Stimulated activated CD4-positive, alpha-beta T cell treated with anti-CD3 and anti-CD28 coated beads, TNF-alpha, amount 100 ng/mL, for 24 hours (primary cell): ENCODE results near the gene GSTA5.
"Not testable (repeated sequence)": the region's sequence is repeated elsewhere in the genome, so short reads cannot be mapped to it uniquely, and the experiment has no call there.

ENCODE experiments used
- DNase-seq, 3 experiments: peaks; one replicate each; pipeline ENCODE4 v3.0.0-alpha.2; 2020; ENCODE audit warnings: low read depth in 3 of 3

GSTA5 gene

GRCh38 chr6:52834481-52834880 lies 6.1 kb downstream of the GSTA5 start:
- no peak for DNase-seq

DNA sequence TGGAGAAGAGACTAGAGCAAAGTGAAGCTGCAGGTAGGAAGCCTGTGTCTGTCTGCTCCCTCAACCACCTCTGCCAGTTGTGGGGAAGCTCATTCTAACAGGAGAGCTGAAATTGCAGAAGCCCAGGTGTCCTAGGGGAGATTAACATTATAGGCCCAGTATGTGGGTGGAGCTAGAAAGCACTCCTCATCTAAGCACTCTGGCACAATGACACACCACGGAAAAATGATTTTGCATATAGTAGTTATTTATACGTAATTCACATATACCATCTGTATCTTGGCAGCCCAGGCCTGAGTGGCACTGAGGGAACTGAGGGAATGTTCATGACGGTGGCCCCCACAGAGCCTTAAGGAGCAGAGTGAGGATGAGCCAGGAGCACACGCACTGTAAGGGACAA lies 9.7 kb downstream of the GSTA5 start:
- not testable (repeated sequence) for DNase-seq

DNA sequence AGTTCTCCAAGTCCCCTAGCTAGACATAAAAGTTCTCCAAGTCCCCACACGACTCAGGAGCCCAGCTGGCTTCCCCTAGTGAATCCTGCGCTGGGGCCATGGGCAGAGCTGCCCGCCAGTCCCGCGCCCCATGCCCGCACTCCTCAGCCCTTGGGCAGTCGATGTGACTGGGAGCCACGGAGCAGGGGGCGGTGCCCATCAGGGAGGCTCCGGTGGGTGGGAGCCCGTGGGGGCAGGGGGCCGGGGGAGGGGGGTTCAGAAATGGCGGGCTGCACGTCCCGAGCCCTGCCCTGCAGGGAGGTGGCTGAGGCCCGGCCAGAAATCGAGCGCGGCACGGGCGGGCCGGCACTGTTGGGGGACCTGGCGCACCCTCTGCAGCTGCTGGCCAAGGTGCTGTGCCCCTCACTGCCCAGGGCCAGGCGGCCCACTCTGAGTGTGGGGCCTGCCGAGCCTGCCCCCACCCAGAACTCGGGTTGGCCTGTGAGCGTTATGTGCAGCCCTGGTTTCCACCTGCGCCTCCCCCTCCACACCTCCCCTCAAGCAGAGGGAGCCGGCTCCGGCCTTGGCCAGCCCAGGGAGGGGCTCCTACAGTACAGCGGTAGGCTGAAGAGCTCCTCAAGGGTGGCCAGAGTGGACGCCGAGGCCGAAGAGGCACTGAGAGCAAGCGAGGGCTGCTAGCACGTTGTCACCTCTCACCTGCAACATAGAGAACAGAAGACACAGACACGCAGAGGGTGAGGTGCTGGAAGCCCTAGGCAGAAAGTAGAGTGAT lies 11.4 kb downstream of the GSTA5 start:
- no peak for DNase-seq

- DNase-seq = not testable (repeated sequence)
These were observed 12.0 kb downstream of the GSTA5 start for GRCh38 chr6:52828621-52829020.

DNA sequence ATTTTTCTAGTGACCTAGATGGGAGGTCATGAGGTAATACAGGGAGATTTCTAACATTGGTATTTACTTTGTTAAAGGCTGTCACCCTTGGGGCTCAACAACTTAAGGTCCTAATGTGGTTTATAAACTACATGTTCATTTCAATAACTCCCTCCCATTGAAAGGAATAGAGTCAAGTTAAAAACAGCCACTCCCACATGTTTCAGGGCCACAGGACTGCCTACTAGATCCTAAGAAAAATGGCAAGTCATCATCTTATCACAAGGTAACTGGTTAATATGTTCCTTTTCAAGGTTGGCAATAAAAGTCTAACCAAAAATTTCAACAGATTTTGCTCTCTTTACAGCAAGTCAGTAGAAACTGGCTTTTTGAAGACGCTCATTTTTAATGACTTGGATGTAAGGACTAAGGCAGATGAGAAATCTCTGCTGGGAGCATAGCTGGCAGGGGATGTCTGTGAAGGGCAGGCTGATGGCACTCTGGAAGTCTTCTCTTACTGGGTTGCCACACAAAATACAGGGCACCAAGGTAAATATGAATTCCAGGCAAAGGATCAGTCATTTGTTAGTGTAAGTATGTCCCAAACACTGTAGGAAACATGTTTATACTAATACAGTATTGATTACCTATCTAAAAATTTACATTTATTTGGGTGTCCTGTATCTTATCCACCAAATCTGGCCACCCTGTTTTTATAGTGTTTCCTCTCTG lies 13.4 kb downstream of the GSTA5 start:
- not testable (repeated sequence) for DNase-seq

- DNase-seq = no peak
These were observed 14.1 kb downstream of the GSTA5 start for GRCh38 chr6:52826513-52826912.

DNA sequence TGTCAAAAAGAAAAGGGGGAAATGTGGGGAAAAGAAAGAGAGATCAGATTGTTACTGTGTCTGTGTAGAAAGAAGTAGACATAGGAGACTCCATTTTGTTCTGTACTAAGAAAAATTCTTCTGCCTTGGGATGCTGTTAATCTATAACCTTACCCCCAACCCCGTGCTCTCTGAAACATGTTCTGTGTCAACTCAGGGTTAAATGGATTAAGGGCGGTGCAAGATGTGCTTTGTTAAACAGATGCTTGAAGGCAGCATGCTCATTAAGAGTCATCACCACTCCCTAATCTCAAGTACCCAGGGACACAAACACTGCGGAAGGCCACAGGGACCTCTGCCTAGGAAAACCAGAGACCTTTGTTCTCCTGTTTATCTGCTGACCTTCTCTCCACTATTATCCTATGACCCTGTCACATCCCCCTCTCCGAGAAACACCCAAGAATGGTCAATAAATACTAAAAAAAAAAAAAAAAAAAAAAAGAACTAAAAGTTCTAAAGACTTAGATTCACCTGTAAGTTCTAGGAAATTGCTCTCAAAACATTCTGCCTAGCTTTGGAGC lies 14.6 kb downstream of the GSTA5 start:
- DNase-seq = not testable (repeated sequence)

DNA sequence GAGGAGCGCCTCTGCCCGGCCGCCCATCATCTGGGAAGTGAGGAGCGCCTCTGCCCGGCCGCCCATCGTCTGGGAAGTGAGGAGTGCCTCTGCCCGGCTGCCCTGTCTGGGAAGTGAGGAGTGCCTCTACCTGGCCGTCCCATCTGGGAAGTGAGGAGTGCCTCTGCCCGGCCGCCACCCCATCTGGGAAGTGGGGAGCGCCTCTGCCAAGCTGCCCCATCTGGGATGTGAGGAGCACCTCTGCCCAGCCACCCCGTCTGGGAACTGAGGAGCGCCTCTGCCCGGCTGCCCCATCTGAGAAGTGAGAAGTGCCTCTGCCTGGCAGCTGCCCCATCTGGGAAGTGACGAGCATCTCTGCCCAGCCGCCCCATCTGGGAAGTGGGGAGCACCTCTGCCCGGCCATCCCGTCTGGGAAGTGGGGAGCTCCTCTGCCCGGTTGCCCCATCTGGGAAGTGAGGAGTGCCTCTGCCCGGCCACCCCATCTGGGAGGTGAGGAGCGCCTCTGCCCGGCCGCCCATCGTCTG lies 15.3 kb downstream of the GSTA5 start:
- DNase-seq = not testable (repeated sequence)

DNA sequence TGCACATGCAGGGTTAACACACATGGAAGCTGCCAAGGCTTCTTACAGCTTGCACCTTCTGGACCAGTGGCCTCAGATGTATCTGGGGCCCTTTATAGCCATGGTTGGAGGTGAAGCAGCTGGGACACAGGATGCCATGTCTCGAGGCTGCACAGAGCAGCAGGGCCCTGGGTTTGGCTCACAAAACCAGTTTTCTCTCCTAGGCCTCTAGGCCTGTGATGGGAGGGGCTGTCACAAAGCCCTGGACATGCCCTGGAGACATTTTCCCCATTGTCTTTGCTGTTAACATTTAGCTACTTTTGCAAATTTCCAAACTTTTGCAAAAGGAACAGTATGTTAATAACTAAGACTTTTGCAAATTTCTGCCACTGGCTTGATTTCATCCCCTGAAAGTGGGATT lies 18.8 kb downstream of the GSTA5 start:
- no peak for DNase-seq

DNA sequence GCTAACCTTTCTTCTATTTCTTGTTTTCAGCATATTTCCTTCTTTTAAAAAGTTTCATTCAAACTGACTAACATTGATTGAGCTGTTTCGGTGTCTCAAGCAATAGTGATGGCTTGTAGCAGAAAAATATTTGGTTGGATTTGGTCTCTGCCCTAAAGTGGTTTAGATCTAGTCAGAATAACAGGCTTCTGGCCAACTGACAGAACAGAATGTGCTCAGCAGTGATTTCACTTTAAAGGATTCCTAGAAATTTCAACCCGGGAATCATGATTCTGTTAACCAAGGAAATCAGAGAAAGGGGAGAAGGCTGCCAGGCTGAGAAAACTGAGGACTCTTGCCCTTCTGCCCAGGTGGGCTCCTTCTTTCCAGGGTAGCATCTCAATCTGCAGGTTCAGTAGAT lies 20.4 kb downstream of the GSTA5 start:
- DNase-seq = no peak

DNA sequence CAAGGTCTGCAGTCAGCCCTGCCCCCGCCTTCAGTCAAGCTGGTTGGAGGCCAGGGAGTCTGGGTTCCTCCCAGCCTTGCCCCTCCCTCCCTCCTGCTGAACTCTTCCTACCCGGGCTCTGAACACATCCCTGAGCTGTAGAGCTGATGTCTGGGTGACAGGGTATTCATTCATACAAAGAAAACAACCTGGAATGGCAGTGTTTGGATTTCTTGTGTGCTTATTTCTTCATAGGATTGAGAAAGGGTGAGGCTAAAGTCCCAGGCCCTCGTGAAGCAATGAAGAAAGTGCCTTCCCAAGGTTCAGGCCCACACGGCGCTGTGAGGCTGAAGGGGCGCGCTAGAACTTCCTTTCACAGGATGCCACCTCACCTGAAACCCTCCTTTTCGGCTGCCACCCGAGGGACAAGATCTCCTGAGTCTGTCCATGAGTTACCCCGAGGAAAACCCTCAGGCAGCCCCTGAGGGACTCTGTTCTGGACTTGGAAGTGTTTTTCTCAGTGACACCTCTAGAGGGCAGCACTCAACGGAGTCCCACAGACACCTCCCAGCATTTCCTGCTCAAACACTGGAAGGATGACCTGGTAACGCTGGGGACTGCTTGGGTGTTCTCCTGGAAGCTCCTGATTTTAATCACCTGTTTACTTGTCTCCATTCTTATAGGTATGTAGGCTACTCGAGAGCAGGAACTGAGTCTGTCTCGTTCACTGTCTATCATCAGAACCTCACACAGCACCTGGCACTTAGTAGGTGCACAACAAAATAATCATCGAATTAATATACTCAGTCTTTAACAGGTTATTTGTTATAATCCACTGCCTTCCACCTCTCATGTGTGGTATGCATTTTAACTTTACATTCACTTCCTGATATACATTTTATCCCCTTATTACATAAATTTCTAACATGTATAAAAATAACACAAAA lies 25.2 kb downstream of the GSTA5 start:
- peak; percentile 3 to 25 (median 18) for DNase-seq

- DNase-seq = not testable (repeated sequence)
These were observed 26.1 kb downstream of the GSTA5 start for GRCh38 chr6:52814545-52814944.

DNA sequence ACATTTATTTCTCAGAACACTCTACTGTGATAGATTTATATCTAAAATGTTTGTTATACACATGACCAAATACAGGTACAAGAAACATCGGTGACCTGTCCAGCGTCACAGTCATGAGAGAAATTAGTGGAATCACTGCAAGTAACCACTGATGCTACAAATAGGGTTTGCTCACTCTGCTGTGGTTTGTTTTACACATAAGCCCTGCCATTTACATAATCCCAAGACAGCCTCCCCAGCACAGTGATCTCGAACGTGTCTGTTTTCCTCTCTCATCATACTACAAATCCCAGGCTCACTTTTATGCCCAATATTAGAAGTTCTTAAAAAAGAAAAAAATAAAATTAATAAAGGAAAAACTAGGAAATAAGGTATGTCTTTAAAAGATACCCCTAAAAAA lies 30.8 kb downstream of the GSTA5 start:
- DNase-seq = not testable (repeated sequence)

- no peak for DNase-seq
These were observed 32.0 kb downstream of the GSTA5 start for GRCh38 chr6:52808660-52809059.

GRCh38 chr6:52803668-52804255 lies 36.9 kb downstream of the GSTA5 start, which contains the start of gene GSTA1:
GSTA1 (minus strand) TSS chr6:52803816; CDS start chr6:52799267, 4,549 bp downstream.
- DNase-seq = not testable (repeated sequence)

GRCh38 chr6:52802806-52803205 lies 37.8 kb downstream of the GSTA5 start:
- DNase-seq = no peak

GRCh38 chr6:52801188-52801841 lies 39.3 kb downstream of the GSTA5 start:
- DNase-seq = no peak

GRCh38 chr6:52799272-52799671 lies 41.3 kb downstream of the GSTA5 start:
- not testable (repeated sequence) for DNase-seq

DNA sequence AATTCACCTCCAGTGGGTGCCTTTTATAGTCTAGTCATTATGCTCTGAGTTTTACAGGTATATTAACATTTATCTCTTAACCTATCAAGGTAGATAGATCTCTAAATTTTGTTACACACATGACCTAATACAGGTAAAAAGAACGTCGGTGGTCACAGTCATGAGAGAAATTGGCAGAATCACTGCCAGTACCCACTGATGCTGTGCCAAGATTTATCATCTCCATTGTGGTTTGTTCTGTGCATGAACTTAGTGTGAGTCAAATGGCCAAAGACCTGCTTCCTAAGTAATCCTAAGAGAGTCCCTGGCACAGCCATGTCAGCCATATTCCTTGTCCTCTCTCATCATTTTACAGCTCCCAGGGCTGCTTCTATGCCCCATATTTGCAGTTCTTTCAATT lies 46.2 kb downstream of the GSTA5 start:
- DNase-seq = not testable (repeated sequence)

DNA sequence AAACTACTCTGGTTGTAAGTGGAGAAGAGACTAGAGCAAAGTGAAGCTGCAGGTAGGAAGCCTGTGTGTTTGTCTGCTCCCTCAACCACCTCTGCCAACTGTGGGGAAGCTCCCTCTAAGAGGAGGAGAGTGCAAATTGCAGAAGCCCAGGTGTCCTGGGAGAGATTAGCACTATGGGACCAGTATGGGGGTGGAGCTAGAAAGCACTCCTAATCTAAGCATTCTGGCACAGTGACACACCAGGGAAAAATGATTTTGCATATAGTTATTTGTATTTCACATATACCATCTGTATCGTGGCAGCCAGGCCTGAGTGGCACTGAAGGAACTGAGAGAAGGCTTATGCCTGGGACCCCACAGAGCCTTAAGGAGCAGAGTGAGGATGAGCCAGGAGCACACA lies 49.8 kb downstream of the GSTA5 start:
- no peak for DNase-seq
